ENCODE results near the gene JMJD8.

- TF ChIP-seq, protein P1, sequence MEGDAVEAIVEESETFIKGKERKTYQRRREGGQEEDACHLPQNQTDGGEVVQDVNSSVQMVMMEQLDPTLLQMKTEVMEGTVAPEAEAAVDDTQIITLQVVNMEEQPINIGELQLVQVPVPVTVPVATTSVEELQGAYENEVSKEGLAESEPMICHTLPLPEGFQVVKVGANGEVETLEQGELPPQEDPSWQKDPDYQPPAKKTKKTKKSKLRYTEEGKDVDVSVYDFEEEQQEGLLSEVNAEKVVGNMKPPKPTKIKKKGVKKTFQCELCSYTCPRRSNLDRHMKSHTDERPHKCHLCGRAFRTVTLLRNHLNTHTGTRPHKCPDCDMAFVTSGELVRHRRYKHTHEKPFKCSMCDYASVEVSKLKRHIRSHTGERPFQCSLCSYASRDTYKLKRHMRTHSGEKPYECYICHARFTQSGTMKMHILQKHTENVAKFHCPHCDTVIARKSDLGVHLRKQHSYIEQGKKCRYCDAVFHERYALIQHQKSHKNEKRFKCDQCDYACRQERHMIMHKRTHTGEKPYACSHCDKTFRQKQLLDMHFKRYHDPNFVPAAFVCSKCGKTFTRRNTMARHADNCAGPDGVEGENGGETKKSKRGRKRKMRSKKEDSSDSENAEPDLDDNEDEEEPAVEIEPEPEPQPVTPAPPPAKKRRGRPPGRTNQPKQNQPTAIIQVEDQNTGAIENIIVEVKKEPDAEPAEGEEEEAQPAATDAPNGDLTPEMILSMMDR (IDR thresholded peaks at IDR 0.05; ENCODE audit: insufficient read depth, low read length, poor library complexity, severe bottlenecking), result no peak
- TF ChIP-seq EZH2phosphoT487 (conservative IDR thresholded peaks at IDR 0.05; ENCODE audit: low read length), result no peak
These were observed 1.4 kb downstream of the JMJD8 start for GRCh38 chr16:682493-683395.

All from SU-DHL-6 (cell line).